PC-9 (cell line): ENCODE results near the gene IGSF22. TPM values are rescaled to one million over a fixed set of nuclear protein-coding genes. Genes with fewer than 3 reads are reported as not detected.
A peak's percentile ranks its signal among the peaks of the same experiment; 100 is the strongest.

Source experiments
- BruUV-seq: library from RNA; stranded (reverse); fragments of 400-500 nt; replicated peaks from 2 replicates; lab custom pipeline; 2021; lab: Mats Ljungman, UMichigan
- CTCF ChIA-PET: fragments of 300-600 bp; sonication (Branson Sonifier 250); formaldehyde crosslinking; loops from one replicate; lab custom pipeline; 2022; ENCODE audit warnings: antibody characterized with exemption; lab: Charles Lee
- POLR2A ChIA-PET: fragments of 300-600 bp; sonication (Branson Sonifier 250); formaldehyde crosslinking; loops from one replicate; lab custom pipeline; 2022; ENCODE audit warnings: antibody characterized with exemption; ENCODE audit not compliant: unreplicated experiment; lab: Charles Lee
- DNase-seq, 2 experiments: peaks; one replicate each; pipeline versions ENCODE4 v3.0.0 to v3.0.0-alpha.2; 2015 to 2022; ENCODE audit warnings: mixed read lengths in 1 of 2
- H2AFZ ChIP-seq: fragments of 200-600 bp; sonication (generic); 2 replicates; pipeline ENCODE4 v1.8.1; 2017; ENCODE audit warnings: antibody characterized with exemption
- H3F3A ChIP-seq: fragments of 200-600 bp; sonication (generic); 2 replicates; pipeline ENCODE4 v1.8.1; 2017; ENCODE audit warnings: antibody characterized with exemption, mild to moderate bottlenecking, low read depth; ENCODE audit not compliant: insufficient read depth
- H3K27ac ChIP-seq: fragments of 200-600 bp; sonication (generic); 2 replicates; pipeline ENCODE4 v1.6.1; 2016; ENCODE audit warnings: mixed run types
- H3K27me3 ChIP-seq: fragments of 200-600 bp; sonication (generic); 2 replicates; pipeline ENCODE4 v1.6.1; 2016; ENCODE audit warnings: low read depth, mixed run types; ENCODE audit not compliant: insufficient read depth
- H3K36me3 ChIP-seq: fragments of 200-600 bp; sonication (generic); 2 replicates; pipeline ENCODE4 v1.6.1; 2016; ENCODE audit warnings: low read depth, mixed run types
- H3K4me1 ChIP-seq: fragments of 200-600 bp; sonication (generic); replicated peaks from 2 replicates; pipeline ENCODE4 v1.6.1; 2016; ENCODE audit warnings: mixed run types; ENCODE audit not compliant: insufficient read depth
- H3K4me2 ChIP-seq: fragments of 200-600 bp; sonication (generic); 2 replicates; pipeline ENCODE4 v1.6.1; 2017; ENCODE audit warnings: mixed run types
- H3K4me3 ChIP-seq: fragments of 200-600 bp; sonication (generic); 2 replicates; pipeline ENCODE4 v1.6.1; 2016; ENCODE audit warnings: mixed run types
- H3K79me2 ChIP-seq: fragments of 200-600 bp; sonication (generic); 2 replicates; pipeline ENCODE4 v1.6.1; 2017; ENCODE audit warnings: low read depth, mixed run types
- H3K9me2 ChIP-seq: fragments of 200-600 bp; sonication (generic); 2 replicates; pipeline ENCODE4 v1.8.1; 2017; ENCODE audit warnings: mild to moderate bottlenecking; ENCODE audit not compliant: insufficient read depth
- H3K9me3 ChIP-seq: fragments of 200-600 bp; sonication (generic); 2 replicates; pipeline ENCODE4 v1.8.1; 2016; ENCODE audit warnings: low read depth; ENCODE audit not compliant: insufficient read depth
- H4K20me1 ChIP-seq: fragments of 200-600 bp; sonication (generic); 2 replicates; pipeline ENCODE4 v1.8.1; 2017; ENCODE audit not compliant: insufficient read depth
- CTCF ChIP-seq: fragments of 200-600 bp; sonication (generic); conservative IDR thresholded peaks from 2 replicates; pipeline ENCODE4 v1.6.1; 2017; ENCODE audit warnings: mixed run types, antibody characterized with exemption, mild to moderate bottlenecking, moderate library complexity
- EZH2 ChIP-seq: fragments of 200-600 bp; sonication (generic); IDR thresholded peaks from 2 replicates; pipeline ENCODE4 v1.8.0; 2017; ENCODE audit warnings: antibody characterized with exemption, low read depth
- intact Hi-C: fragments of 100-400 bp; cut with micrococcal nuclease; formaldehyde crosslinking; loops from one replicate; pipeline ENCODE4 v1.10.0; 2022; ENCODE audit not compliant: unreplicated experiment
- total RNA-seq: library from RNA; stranded (reverse); gene quantifications from 2 replicates; pipeline ENCODE4 v1.2.3, GENCODE V29; 2021

The IGSF22 gene
- total RNA-seq, 1 experiment from 2014 or later = 0.33 TPM

GRCh38 chr11:18736590-18737148, 10.7 kb upstream of the IGSF22 start:
- H3K9me2 ChIP-seq = no peaks in the 10 kb centered on the region
- no peaks in the 10 kb centered on the region for H3F3A ChIP-seq
- H3K4me3 ChIP-seq = no peak overlapping the region
- H3K27ac ChIP-seq = no peak overlapping the region
- H3K36me3 ChIP-seq = no peaks in the 10 kb centered on the region
- TF ChIP-seq CTCF = no peak
- TF ChIP-seq EZH2 = no peak
- ChIA-PET POLR2A (no interaction called here), CTCF (no interaction called here)
- H3K9me3 ChIP-seq = no peaks in the 10 kb centered on the region
- no TSS peak for BruUV-seq
- peaks cover 5% of the 10 kb centered on the region; the same call in 1 of the 2 replicates for H3K27me3 ChIP-seq
- no peak overlapping the region for H3K4me2 ChIP-seq
- DNase-seq = no peak
- no peak overlapping the region for H2AFZ ChIP-seq
- no peaks in the 10 kb centered on the region for H4K20me1 ChIP-seq
- no peaks in the 10 kb centered on the region for H3K79me2 ChIP-seq
- intact Hi-C loops = loop anchor here (10.0 kb wide), 1 partner anchor 492 kb away; the partner anchor contains the start of gene SAA2
- H3K4me1 ChIP-seq = no peaks in the 10 kb centered on the region

GRCh38 chr11:18733202-18733601, 7.2 kb upstream of the IGSF22 start:
- intact Hi-C loops = loop anchor here (2.0 to 10.0 kb wide), 3 partner anchors 32 to 488 kb away; partner anchors contain the start of gene SAA2
- Histone ChIP-seq H3F3A (no peaks in the 10 kb centered on the region), H3K9me2 (no peaks in the 10 kb centered on the region), H4K20me1 (no peaks in the 10 kb centered on the region), H3K27me3 (peaks cover 5% of the 10 kb centered on the region; the same call in 1 of the 2 replicates), H3K4me1 (no peaks in the 10 kb centered on the region), H3K9me3 (no peaks in the 10 kb centered on the region), H3K4me3 (no peak overlapping the region), H2AFZ (no peak overlapping the region), H3K79me2 (no peaks in the 10 kb centered on the region), H3K4me2 (no peak overlapping the region), H3K36me3 (no peaks in the 10 kb centered on the region), H3K27ac (no peak overlapping the region)
- no peak for TF ChIP-seq CTCF
- no peak for TF ChIP-seq EZH2
- CTCF ChIA-PET = no interaction called here
- DNase-seq = no peak
- POLR2A ChIA-PET = no interaction called here
- no TSS peak for BruUV-seq

DNA sequence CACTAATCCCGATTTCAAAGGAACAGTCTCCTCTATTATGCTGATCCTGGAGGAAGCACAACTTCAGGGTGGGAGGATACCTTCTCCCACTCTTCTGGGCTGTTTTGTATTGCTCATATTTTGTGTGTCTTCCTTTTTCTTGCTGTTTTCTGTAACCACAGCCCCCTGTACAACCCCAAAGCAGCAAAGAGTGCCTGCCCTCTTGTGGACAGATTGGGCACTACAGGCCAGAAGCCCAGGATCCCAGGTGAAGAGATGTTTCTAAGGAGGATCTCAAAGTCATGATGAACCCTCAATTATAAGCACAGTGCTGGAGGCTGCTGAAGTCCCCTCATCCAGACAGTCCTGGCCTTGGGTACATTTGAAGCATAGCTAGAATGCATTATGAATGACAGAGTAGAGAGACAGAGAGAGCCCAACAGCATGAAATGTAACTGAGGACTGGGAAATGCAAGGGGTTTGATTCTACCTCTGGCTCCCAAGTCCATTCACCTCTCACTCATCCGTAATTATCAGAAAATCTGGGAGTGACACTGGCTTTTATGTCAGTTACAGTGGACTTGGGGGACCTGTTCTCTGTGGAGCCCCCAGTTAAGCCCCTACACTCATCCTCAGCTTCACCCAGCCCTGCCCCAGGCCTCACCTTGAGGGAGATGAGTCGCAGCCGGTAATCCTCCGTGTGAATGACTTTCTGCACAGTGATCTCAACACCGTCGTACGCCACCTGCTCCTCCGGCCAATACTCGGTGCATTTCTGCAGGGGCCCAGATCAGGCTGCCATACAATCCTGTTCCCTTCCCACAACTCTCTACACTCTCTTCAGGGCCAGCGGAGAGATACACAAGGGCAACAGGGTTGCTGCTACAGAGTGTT, 6.2 kb upstream of the IGSF22 start:
- no TSS peak for BruUV-seq
- no peaks in the 10 kb centered on the region for H3F3A ChIP-seq
- H3K9me2 ChIP-seq = no peaks in the 10 kb centered on the region
- intact Hi-C loops = loop anchor here (2.0 to 10.0 kb wide), 3 partner anchors 33 to 487 kb away; partner anchors contain the start of gene SAA2
- H3K4me1 ChIP-seq = no peaks in the 10 kb centered on the region
- peaks cover 5% of the 10 kb centered on the region; the same call in 1 of the 2 replicates for H3K27me3 ChIP-seq
- H3K27ac ChIP-seq = no peak overlapping the region
- TF ChIP-seq EZH2 (no peak), CTCF (peak; percentile 100)
- ChIA-PET POLR2A (no interaction called here), CTCF (interaction anchor here (1.4 kb wide), 1 partner anchor 10 kb away, joined by 5 read pairs; no protein-coding TSS in a partner anchor)
- DNase-seq = peak in 1 of 2 experiments; percentile 62
- no peaks in the 10 kb centered on the region for H3K9me3 ChIP-seq
- no peak overlapping the region for H3K4me3 ChIP-seq
- H3K79me2 ChIP-seq = no peaks in the 10 kb centered on the region
- no peaks in the 10 kb centered on the region for H3K36me3 ChIP-seq
- H4K20me1 ChIP-seq = no peaks in the 10 kb centered on the region
- no peak overlapping the region for H2AFZ ChIP-seq
- H3K4me2 ChIP-seq = no peak overlapping the region
